Activated T-cell treated with anti-CD3 and anti-CD28 coated beads for 48 hours (primary cell): Measurements from ENCODE around the gene TM9SF1.

Source experiments
- DNase-seq: peaks from one replicate; pipeline ENCODE4 v3.0.0-alpha.2; 2020; ENCODE audit warnings: low read depth

Gene TM9SF1, protein sequence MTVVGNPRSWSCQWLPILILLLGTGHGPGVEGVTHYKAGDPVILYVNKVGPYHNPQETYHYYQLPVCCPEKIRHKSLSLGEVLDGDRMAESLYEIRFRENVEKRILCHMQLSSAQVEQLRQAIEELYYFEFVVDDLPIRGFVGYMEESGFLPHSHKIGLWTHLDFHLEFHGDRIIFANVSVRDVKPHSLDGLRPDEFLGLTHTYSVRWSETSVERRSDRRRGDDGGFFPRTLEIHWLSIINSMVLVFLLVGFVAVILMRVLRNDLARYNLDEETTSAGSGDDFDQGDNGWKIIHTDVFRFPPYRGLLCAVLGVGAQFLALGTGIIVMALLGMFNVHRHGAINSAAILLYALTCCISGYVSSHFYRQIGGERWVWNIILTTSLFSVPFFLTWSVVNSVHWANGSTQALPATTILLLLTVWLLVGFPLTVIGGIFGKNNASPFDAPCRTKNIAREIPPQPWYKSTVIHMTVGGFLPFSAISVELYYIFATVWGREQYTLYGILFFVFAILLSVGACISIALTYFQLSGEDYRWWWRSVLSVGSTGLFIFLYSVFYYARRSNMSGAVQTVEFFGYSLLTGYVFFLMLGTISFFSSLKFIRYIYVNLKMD

DNA sequence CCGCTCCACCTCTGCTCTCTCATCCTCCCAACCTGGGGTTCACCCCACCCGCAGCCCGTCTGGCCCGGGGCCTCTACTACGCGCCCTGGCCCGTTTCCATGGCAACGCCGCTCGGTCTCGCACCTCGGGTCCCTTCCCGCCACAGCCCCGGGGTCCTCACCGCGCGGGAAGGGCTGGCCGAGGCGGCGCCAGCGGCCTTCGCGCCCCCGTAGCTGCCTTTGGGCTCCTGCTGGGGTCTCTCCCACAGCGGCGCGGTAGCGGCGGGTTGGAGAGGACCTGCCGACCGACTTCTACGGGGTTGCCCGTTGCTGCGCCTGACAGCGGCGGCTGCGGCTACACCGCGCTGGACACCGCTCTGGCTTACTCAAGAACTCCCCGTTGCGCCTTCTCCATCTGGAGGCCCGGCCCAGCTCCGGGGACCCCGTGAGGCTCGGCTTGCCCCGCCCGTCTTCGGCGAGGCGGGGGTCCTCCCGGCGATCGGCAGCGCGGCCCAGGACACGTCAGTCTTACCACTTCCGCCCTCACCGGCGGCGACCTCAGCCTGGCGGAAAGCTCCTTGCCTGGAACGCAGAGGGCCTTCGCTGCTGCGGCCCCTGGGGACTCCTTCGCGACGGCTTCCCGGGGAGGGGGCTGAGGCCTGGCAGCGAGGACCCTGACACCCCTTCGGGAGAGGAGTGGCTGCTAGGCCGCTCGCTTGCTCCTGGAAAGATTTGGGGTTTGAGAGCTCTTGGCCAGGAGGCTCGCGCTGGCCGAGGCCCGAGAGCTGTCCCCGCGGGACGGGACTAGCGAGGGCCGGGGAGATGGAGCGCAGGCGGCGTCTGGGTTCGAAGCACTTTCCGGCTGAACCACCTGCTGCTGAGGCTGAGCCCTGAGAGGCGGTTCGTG is at the start of gene TM9SF1:
Gene TM9SF1 (minus strand): TSS at position 256 of the 885 bp plus-strand sequence. CDS start 422 bp downstream, outside the sequence.
- DNase-seq = peak; percentile 85

DNA sequence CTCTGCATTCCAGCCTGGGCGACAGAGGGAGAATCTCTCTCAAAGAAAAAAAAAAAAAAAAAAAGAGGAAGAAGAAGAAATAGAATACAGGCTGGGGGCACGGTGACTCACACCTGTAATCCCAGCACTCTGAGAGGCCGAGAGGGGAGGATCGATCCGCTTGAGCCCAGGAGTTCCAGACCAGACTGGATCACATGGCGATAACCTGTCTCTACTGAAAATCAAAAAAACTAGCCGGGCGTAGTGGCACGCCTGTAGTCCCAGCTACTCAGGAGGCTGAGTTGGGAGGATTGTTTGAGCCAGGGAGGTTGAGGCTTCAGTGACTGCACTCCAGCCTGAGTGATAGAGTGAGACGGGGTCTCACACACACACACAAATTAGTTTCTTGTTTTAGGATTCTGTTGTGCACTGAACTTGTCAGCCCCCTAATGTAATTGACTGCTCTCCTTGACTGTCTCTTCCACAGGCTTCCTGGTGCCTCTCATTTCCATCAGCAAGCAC is 48.1 kb upstream of the TM9SF1 start:
- DNase-seq = no peak

DNA sequence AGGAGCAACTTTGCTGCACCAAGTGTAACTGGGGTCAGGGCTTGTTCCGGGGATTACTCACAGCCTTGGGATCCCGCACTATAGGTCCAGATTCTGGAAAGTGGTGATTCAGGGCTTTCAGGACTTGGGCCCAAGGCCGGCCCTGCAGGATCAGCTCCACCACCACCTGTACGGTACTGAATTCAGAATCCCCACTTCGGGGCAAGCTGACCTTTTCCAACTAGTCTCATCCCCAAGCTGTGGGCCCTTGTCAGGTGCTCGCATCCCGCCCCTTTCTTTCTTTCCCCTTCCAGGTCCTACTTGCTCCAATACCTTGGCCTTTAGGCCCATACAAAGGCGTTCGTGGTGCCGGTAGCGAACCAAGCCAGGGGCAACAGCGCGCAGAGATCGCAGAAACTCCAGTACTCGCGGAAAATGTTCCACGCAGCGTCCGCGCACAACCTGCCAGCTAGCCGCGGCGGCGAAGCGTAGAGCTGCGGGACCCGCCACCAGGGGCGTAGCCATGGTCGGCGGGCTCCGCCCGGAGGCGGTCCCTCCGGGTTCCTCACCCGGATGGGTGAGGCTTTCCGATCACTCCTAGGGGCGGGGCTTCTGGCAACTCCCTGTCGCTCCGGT is 46.7 kb upstream of the TM9SF1 start:
- peak; percentile 92 for DNase-seq

DNA sequence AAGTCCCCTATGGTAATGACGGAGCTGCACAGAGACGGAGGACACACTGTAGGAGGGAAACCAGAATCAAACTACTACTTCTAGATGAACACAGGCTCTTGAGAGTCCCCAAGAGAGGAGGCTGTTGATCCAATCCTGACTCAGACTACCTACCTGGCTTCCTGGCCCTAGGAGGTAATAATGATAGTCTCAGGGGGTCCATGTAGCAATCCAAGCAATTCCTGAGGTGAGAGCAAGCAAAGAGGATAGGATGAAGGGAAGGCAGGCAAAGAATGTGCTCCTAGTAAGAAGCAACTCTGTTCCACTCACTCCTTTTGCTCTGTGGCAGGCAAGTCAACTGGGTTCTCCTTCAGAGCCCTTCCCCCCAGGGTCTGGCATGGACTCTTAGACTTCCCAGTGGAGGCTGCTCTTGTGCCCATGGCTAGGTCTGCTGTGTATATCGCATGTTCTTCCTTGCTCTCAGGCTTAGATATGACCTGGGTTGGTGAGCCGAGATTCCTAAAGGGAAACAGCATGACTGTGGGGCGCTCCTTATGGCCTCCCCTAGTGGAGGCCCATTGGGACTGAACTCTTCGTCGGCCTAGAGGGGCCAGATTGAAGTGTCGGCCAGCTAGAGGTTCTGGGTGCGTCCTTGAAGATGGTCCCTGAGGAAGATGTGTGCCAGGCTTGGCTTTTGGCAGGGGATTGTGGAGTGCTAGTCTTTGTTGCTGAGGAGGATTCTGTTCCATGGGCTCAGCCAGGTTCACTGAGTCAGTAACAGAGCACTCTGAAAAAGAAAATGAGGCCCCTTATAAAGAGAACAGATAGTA is 45.1 kb upstream of the TM9SF1 start:
- no peak for DNase-seq

DNA sequence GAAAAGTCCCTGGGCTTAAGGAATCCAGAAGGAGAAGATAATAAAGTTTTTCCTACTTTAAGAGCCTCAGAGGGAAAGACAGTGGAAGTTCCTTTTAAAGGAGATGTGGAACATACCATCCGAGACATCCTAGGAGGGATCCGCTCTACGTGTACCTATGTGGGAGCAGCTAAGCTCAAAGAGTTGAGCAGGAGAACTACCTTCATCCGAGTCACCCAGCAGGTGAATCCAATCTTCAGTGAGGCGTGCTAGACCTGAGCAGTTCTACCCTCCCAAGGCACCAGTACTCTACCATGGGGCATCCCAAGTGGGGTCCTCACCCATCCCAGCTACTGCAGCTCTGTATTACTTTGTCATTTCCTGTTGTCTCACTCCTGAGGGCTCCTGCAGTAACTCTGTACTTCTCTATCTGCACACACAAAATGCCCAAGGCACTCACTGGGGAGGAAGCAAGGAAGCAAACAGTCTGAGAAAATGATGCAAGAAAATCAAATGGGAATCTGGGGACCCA is 43.3 kb upstream of the TM9SF1 start:
- no peak for DNase-seq

DNA sequence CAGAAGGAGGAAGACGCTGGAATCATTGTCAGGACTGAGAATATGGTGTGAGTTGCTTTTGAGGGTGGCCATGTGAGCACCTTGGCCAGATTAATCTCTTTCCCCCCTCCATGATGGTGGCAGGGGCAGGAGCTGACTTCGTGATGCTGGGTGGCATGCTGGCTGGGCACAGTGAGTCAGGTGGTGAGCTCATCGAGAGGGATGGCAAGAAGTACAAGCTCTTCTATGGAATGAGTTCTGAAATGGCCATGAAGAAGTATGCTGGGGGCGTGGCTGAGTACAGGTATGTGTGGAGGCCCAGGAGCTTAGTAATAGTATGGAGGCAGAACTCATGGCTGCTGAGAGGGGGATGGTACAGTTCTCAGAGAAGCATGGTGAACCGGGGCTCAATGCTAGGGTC is 42.9 kb upstream of the TM9SF1 start:
- DNase-seq = no peak

DNA sequence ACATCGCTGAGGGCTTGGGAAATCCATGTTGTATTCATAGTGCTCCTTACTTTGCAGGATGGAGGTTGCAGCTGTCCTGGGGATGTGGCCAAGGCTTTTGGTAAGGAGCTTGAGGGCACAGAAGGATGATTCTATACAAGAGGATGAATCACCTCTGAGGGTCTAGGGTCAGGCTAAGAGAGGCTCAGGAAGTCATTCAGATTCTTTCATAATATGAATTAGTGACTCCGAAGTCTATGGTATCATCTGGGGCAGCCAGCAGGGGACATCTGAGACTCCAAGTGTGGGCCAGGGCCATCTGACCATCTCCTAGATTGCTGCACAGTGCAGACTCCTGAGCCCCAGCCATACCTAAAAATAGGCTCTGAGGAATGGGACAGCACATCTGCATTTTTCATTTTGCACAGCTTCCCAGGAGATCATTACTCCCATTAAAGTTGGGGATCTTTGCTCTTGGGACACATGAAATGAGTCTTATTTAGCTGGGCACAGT is 42.3 kb upstream of the TM9SF1 start:
- no peak for DNase-seq

DNA sequence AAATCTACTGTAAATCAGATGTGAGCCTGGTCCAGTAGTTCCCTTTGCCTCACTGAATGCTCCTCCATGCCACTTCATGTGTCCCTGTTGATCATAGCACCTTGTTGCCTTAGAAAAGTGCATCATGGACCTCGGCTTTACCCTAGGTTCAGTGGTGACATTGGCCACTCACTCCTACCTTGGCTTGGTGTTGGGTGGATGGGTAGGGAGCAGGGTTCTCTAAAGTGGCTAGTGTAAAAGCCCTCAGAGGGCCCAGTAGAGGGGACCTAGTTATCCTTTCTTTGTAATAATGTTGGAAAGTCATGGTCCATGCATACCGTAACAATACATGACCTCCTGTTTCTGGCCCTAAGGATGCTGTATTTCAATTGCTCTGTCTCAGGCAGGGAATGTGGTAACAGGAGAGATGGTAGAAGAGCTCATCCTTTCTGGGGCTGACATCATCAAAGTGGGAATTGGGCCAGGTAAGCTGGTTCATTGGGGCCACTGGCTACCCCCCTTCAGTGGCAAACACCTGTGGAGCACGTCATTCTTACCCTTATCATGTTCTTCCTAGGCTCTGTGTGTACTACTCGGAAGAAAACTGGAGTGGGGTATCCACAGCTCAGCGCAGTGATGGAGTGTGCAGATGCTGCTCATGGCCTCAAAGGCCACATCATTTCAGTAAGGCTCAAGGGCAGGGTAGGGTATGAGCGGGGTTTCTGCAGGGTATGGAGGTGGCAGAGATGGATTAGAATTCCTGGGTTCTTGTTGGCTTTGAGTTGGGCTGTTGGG is 41.6 kb upstream of the TM9SF1 start:
- no peak for DNase-seq

DNA sequence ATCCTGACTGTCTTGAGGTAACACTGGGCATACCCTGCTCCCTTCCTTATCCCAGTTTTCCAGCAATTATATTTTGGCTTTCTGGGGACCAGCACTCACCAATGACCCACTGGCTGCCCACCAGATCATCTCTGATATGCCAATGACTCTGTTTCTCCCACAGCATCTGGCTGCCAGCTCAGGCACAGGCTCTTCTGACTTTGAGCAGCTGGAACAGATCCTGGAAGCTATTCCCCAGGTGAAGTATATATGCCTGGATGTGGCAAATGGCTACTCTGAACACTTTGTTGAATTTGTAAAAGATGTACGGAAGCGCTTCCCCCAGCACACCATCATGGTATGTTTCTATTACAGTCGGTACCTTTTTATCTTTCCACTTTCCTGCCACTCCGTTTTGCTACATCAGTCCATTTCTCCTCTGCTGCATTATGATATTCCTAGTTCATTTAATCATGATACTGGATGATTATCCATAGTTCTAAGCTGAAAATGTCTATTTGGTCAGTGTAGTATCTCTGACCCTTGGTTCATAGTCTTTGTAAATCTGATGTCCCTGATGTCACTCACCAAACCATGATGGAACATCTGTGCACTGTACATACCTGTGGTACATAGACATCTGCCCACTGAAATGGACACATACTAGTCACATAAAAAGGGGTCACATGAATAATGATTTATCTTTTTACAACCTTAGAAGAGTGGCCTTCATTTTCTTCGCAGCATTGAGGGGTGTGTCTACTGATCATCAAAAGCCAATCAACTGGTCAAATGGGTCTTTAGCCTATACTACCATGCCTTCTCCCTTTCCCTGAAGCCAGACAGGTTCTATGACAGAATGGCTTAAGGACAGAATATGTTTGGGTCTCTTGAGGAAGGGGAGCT is 40.8 kb upstream of the TM9SF1 start:
- DNase-seq = no peak

DNA sequence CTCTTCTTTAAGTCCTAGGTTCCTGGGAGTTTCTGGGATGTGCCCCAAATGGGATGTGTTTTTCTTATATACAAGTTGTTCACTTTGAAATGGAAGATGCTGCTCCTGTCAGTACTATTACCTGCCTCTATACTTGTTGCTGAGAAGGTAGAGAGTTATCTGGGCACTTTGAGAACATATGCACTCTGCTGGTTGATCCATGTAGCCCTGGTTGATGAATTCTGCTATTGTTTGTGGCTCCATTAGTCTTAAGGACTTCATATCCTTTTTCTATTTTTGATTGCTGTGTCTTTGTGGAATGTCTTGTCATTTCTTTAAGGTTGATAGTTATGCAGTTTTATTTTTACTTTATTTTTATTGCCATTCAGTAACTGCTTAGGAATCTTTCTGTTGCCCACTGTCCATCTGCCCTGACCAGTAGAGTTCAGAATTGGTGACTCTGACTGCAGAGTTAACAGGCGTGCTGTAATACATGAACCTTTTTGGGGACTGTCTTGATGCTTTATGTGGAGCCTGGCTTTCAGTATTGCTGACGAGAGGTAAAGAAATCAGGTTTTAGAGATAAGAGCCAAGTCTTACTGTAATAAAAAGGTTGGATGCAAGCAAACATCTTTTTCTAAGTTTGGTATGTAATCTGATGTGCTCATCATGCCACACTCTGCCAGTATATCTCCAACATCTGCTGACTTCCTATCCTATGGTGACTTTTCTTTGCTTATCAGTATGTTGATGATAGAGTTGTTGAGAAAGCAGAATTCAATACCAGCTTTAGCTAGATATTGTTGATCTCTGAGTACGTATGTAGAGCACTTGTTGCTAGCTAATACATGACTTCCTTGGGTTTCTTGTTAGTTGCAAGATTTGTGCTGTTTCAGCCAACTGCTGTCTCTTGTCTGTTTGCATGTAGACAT is 39.1 kb upstream of the TM9SF1 start:
- no peak for DNase-seq

DNA sequence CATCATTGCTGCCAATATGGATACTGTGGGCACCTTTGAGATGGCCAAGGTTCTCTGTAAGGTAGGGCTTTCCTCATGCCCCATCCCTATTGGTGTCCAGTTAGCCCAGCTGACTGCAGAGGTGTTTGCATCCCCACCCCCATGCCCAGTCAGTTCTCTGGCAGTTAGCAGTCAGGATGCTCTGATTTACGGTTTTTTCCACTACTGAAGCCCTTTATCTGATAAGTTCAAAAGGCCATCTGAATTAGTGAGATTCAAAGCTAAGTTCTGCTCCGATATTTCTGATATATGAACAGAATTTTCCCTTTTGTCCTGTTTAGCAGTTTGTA is 38.3 kb upstream of the TM9SF1 start:
- no peak for DNase-seq

DNA sequence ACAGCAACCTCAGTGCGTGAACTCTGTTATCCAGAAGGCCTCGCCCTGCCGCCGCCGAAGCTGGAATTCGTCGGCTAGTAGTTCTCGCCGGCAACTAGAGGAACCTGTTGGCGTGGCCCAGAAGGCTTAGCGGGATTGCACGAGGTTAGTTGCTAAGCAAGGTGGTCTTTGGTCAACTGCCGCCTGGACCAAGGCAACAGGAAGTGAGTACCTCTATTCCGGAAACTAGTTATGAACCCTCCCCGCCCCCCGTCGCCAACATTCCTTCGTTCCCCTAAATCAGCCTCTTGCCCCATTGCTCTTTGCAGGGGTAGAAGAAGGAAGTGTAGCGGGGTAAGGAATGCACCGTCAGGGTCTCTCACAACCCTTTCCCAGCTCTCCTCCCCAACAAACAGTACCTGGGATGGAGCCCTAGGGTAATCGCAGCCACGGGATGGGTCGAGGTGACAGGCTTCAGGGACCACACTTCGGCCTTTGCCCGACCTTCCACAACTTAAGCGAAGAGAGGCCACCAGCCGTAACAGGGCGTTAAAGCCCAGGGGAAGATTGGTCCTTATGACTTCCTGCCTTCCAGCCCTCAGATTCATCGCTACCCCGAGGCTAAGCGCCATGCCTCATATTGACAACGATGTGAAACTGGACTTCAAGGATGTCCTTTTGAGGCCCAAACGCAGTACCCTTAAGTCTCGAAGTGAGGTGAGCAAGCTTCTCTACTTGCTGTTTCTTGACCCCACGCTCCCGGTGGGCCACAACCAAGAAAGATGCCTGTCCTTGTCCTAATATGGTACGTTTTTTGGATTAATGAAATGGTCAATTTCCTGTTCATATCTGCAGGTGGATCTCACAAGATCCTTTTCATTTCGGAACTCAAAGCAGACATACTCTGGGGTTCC is 37.6 kb upstream of the TM9SF1 start, which contains the start of gene GMPR2:
Gene GMPR2 (plus strand): TSS at position 285 of the 893 bp plus-strand sequence. CDS start 325 bp downstream, at position 610.
- no peak for DNase-seq

DNA sequence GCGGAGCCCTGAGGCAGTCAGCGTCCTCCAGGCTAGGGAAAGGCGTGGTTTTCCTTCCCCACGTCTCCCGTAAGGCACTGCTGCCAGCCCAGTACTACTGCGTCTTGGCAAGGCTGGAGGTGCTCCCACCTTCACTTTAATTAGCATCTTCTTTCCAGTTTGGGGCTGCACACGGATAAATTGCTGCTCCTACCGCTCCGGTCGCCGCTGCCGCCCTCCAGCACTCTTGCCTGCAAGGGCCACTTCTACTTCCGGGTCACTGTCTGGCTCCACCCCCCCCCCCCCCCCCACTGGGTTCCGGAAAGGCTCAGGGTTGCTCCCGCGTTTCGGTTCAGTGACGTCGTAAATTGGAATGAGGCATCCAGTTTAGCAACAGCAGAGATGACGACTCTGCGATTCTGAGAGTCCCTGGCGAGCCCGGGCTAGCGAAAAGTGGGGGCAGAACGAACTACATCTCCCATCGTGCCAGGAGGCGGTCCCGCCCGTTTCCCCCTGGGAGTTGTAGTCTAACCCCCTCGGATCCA is 36.9 kb upstream of the TM9SF1 start, which contains the start of gene NEDD8:
Gene NEDD8 (minus strand): TSS at position 247 of the 524 bp plus-strand sequence. CDS start 100 bp downstream, at position 147.
- DNase-seq = peak; percentile 85

DNA sequence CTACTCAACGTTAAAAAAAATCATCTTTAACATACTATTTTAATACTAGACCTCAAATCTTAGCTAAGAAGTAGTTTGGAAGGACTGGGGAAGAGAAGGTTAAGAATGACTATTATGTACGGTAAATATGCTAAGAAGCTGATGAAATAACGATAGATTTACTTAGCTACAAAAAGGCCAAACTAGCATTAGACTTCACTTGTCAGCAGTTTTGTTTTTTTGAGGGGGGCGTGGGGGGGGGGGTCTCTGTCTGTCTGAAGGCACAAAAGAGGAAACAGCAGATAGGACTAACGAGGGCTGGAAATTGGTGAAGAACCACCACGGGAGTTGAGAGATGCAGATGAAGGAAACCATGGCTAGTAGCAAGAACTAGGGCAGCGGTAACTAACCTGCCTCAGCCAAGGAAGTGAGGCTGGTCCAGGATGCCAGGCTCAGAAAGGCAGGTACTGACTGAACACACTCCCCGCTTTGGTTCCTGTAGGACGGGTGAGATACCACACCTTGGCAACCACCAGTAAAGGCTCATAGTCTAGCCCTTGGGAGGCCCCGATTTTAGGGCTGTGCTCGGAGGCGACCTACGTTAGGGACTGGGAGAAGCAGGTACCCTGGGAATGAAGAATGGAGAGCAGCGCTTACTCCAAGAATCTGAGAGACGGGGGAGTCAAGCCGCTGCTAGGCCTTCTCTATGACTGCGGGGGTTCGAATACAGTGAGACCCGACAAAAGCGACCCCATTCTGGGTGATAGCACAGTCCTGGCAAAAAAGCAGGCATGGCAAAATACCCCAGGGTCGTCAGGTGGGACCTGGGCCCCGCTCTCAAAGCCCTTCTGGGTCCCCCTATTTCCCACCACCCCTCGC is 36.3 kb upstream of the TM9SF1 start:
- no peak for DNase-seq

DNA sequence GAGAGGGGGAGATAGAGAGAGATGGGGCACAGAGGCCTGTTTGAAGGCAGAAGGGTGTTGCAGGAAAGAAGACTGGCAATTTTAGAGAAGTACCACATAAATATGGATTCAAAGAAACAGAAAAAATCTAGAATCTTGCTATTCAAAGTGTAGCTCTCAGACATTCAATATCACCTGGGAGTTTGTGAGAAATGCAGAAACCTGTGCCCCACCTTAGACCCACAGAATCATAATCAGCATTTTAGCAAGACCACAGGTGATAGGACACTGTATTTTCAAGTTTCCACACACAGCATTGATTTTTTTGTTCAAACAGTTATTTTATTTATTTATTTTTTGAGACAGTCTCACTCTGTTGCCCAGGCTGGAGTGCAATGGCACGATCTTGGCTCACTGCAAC is 33.7 kb upstream of the TM9SF1 start:
- no peak for DNase-seq
